A549 (cell line): ENCODE results near the gene CLCN3.

ENCODE experiments used
- CHD2 ChIP-seq: fragments of 150-350 bp; IDR thresholded peaks from 2 replicates; pipeline ENCODE4 v1.6.1; 2014; ENCODE audit warnings: low read length; ENCODE audit not compliant: partially characterized antibody
- FOSB ChIP-seq: fragments of 250-450 bp; sonication (Bioruptor Pico); IDR thresholded peaks from 2 replicates; pipeline ENCODE4 v1.5.0; 2020; ENCODE audit warnings: mild to moderate bottlenecking, moderate library complexity
- HOXA7 ChIP-seq: fragments of 250-450 bp; sonication (Bioruptor Pico); IDR thresholded peaks from 2 replicates; pipeline ENCODE4 v1.5.0; 2020; ENCODE audit warnings: mild to moderate bottlenecking, moderate library complexity
- KDM1A ChIP-seq: fragments of 200-600 bp; sonication (generic); IDR thresholded peaks from 2 replicates; pipeline ENCODE4 v1.6.1; 2016; ENCODE audit warnings: low read depth, mild to moderate bottlenecking
- MYC ChIP-seq: IDR thresholded peaks from 2 replicates; pipeline ENCODE4 v1.6.1; 2012; ENCODE audit warnings: mild to moderate bottlenecking, inconsistent platforms, low read length, improper control_type of control experiment, borderline replicate concordance
- PBX3 ChIP-seq: IDR thresholded peaks from 2 replicates; pipeline ENCODE4 v1.6.1; 2012
- POLR2A ChIP-seq: IDR thresholded peaks from 2 replicates; pipeline ENCODE4 v1.6.1; 2012; ENCODE audit warnings: mild to moderate bottlenecking, low read length
- TF ChIP-seq, protein P1 (sequence below): fragments of >200 bp; sonication (Bioruptor Twin); formaldehyde crosslinking; IDR thresholded peaks from 3 replicates; pipeline ENCODE4 v1.5.1; 2016

GRCh38 chr4:169645627-169646026, 25.2 kb downstream of the CLCN3 start:
- TF ChIP-seq, protein P1, sequence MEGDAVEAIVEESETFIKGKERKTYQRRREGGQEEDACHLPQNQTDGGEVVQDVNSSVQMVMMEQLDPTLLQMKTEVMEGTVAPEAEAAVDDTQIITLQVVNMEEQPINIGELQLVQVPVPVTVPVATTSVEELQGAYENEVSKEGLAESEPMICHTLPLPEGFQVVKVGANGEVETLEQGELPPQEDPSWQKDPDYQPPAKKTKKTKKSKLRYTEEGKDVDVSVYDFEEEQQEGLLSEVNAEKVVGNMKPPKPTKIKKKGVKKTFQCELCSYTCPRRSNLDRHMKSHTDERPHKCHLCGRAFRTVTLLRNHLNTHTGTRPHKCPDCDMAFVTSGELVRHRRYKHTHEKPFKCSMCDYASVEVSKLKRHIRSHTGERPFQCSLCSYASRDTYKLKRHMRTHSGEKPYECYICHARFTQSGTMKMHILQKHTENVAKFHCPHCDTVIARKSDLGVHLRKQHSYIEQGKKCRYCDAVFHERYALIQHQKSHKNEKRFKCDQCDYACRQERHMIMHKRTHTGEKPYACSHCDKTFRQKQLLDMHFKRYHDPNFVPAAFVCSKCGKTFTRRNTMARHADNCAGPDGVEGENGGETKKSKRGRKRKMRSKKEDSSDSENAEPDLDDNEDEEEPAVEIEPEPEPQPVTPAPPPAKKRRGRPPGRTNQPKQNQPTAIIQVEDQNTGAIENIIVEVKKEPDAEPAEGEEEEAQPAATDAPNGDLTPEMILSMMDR = no peak
- TF ChIP-seq POLR2A = no peak
- no peak for TF ChIP-seq FOSB (CRISPR knock-in tag)
- no peak for TF ChIP-seq PBX3
- no peak for TF ChIP-seq CHD2
- no peak for TF ChIP-seq MYC
- no peak for TF ChIP-seq KDM1A
- no peak for TF ChIP-seq HOXA7
